GM23338 (cell line): ENCODE measurements around the gene PHACTR1. TPM values are rescaled to one million over a fixed set of nuclear protein-coding genes. Genes with fewer than 3 reads are reported as not detected.

Experiments used
- ATAC-seq: fragments of 200-7000 bp; cut with Tn5 transposase; 3 replicates; pipeline ENCODE4 v1.9.1; 2020
- DNase-seq: peaks from one replicate; pipeline ENCODE4 v3.0.0-alpha.2; 2015; ENCODE audit warnings: low spot score
- H2AFZ ChIP-seq: fragments of 200-600 bp; sonication (generic); 2 replicates; pipeline ENCODE4 v1.8.0; 2016; ENCODE audit warnings: antibody characterized with exemption, mild to moderate bottlenecking, moderate library complexity
- H3F3A ChIP-seq: fragments of 200-600 bp; sonication (generic); replicated peaks from 2 replicates; pipeline ENCODE4 v1.8.0; 2017; ENCODE audit warnings: antibody characterized with exemption, mixed run types, low read depth
- H3K27ac ChIP-seq: fragments of 200-600 bp; sonication (generic); 2 replicates; pipeline ENCODE4 v1.6.1; 2016; ENCODE audit warnings: low read depth
- H3K27me3 ChIP-seq: fragments of 200-600 bp; sonication (generic); 2 replicates; pipeline ENCODE4 v1.8.0; 2016; ENCODE audit warnings: mild to moderate bottlenecking, mixed run types, moderate library complexity; ENCODE audit not compliant: insufficient read depth
- H3K36me3 ChIP-seq: fragments of 200-600 bp; sonication (generic); 2 replicates; pipeline ENCODE4 v1.8.0; 2016; ENCODE audit warnings: mild to moderate bottlenecking; ENCODE audit not compliant: insufficient read depth
- H3K4me1 ChIP-seq: fragments of 200-600 bp; sonication (generic); 2 replicates; pipeline ENCODE4 v1.8.0; 2016; ENCODE audit warnings: mild to moderate bottlenecking, moderate library complexity; ENCODE audit not compliant: insufficient read depth
- H3K4me2 ChIP-seq: fragments of 200-600 bp; sonication (generic); 2 replicates; pipeline ENCODE4 v1.7.1; 2017; ENCODE audit warnings: mixed run types
- H3K4me3 ChIP-seq: fragments of 200-600 bp; sonication (generic); 2 replicates; pipeline ENCODE4 v1.6.1; 2016; ENCODE audit warnings: mixed run types
- H3K79me2 ChIP-seq: fragments of 200-600 bp; sonication (generic); replicated peaks from 2 replicates; pipeline ENCODE4 v1.8.0; 2017; ENCODE audit warnings: mild to moderate bottlenecking; ENCODE audit not compliant: insufficient read depth
- H3K9me2 ChIP-seq: fragments of 200-600 bp; sonication (generic); 2 replicates; pipeline ENCODE4 v1.8.0; 2017; ENCODE audit not compliant: insufficient read depth
- H4K20me1 ChIP-seq: fragments of 200-600 bp; sonication (generic); replicated peaks from 2 replicates; pipeline ENCODE4 v1.8.0; 2017; ENCODE audit warnings: mild to moderate bottlenecking; ENCODE audit not compliant: insufficient read depth
- H3K27ac Mint-ChIP-seq: 2 replicates; pipeline ENCODE4 v1.8.0; 2020; ENCODE audit warnings: inconsistent platforms, mild to moderate bottlenecking, moderate library complexity, mixed read lengths
- H3K27me3 Mint-ChIP-seq: 3 replicates; pipeline ENCODE4 v1.8.0; 2022; ENCODE audit warnings: low read depth, mild to moderate bottlenecking, moderate library complexity, mixed read lengths, inconsistent platforms; ENCODE audit not compliant: insufficient read depth, poor library complexity
- H3K36me3 Mint-ChIP-seq: 3 replicates; pipeline ENCODE4 v1.8.0; 2021; ENCODE audit warnings: low read depth, mild to moderate bottlenecking, inconsistent platforms, moderate library complexity, mixed read lengths
- H3K4me1 Mint-ChIP-seq: 3 replicates; pipeline ENCODE4 v1.8.0; 2020; ENCODE audit warnings: mild to moderate bottlenecking, inconsistent platforms, mixed read lengths
- H3K4me3 Mint-ChIP-seq: 3 replicates; pipeline ENCODE4 v1.8.0; 2021; ENCODE audit warnings: moderate library complexity, mild to moderate bottlenecking, inconsistent platforms, mixed read lengths
- H3K9me3 Mint-ChIP-seq: 3 replicates; pipeline ENCODE4 v1.8.0; 2020; ENCODE audit warnings: moderate library complexity, mild to moderate bottlenecking, inconsistent platforms, mixed read lengths
- CTCF ChIP-seq, 2 experiments: fragments of 200-600 bp in 1 of 2; sonication (generic) in 1 of 2; conservative IDR thresholded peaks; 2 replicates each; pipeline versions ENCODE4 v1.5.1 to v1.6.1; 2016 to 2017; ENCODE audit warnings: antibody characterized with exemption in 2 of 2, low read depth in 2 of 2, mild to moderate bottlenecking in 2 of 2, moderate library complexity in 1 of 2
- EZH2phosphoT487 ChIP-seq: fragments of 200-600 bp; sonication (generic); IDR thresholded peaks from one replicate; pipeline ENCODE4 v1.8.1; 2018; ENCODE audit warnings: antibody characterized with exemption; ENCODE audit not compliant: unreplicated experiment
- JUNB ChIP-seq: IDR thresholded peaks from one replicate; pipeline ENCODE4 v1.6.1; 2016; ENCODE audit warnings: antibody characterized with exemption; ENCODE audit not compliant: unreplicated experiment
- NANOG ChIP-seq: IDR thresholded peaks from 2 replicates; pipeline ENCODE4 v1.6.1; 2016; ENCODE audit warnings: antibody characterized with exemption, borderline replicate concordance
- POLR2AphosphoS5 ChIP-seq: IDR thresholded peaks from 2 replicates; pipeline ENCODE4 v1.6.1; 2016; ENCODE audit warnings: antibody characterized with exemption, low read depth
- STAT1 ChIP-seq: IDR thresholded peaks from one replicate; pipeline ENCODE4 v1.6.1; 2016; ENCODE audit warnings: antibody characterized with exemption; ENCODE audit not compliant: unreplicated experiment
- ZNF114 ChIP-seq: fragments of 250-450 bp; sonication (Bioruptor Pico); IDR thresholded peaks from 2 replicates; pipeline ENCODE4 v1.5.0; 2020; ENCODE audit warnings: mild to moderate bottlenecking, moderate library complexity
- ZNF331 ChIP-seq: fragments of 250-450 bp; sonication (Bioruptor Pico); IDR thresholded peaks from 2 replicates; pipeline ENCODE4 v1.5.0; 2020; ENCODE audit warnings: low read depth, mild to moderate bottlenecking, moderate library complexity
- ZNF462 ChIP-seq: fragments of 250-450 bp; sonication (Bioruptor Pico); IDR thresholded peaks from 2 replicates; pipeline ENCODE4 v1.5.0; 2020; ENCODE audit warnings: mild to moderate bottlenecking, moderate library complexity
- polyA plus RNA-seq: library from polyadenylated mRNA; unstranded; fragments of >200 nt; fragmentation: Nextera tagmentation; extraction: Ambion mirVana; gene quantifications from 2 replicates; pipeline ENCODE4 v1.2.1, GENCODE V29; 2016
- total RNA-seq: library from RNA; depleted of rRNA; stranded (reverse); fragments of >200 nt; shearing (Covaris generic); gene quantifications from 2 replicates; pipeline ENCODE4 v1.2.3, GENCODE V29; 2014
- TF ChIP-seq, protein P1 (sequence below): IDR thresholded peaks from one replicate; pipeline ENCODE4 v1.6.1; 2018; ENCODE audit warnings: antibody characterized with exemption; ENCODE audit not compliant: unreplicated experiment

Gene PHACTR1
- total and polyA plus RNA-seq, 2 experiments from 2014 or later: 5.9 to 19.3 TPM

DNA sequence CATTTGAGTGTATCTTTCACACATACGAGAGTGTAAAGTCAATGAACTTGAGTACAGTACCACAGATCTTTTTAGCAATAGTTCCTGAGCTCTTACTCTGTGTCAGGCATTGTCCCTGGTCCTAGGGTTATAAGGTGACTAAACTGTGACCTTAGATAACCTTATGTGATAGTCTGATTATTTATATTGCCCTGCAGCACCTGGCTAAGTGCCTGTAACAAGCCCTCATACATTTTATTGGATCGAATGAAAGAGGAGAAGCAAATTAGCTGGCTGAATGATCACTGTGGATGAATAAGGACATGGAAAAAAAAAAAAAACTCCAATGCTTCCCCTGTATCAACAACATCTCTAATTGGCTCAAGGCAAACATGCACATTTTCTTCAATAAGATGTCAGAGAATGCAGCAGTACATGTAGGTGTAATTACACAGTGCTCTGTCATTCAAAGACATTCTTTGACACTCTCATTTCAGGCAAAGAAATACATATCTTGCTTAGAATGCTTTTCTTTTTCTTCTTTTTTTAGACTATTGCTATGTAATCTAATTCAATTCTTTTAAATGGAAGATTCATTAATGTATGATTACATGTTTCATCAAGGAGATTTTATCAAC is 153.4 kb downstream of the PHACTR1 start:
- Mint-ChIP-seq H3K4me1 (peaks cover 26% of the 10 kb centered on the region), H3K27ac (no peak overlapping the region), H3K36me3 (no peaks in the 10 kb centered on the region), H3K9me3 (no peaks in the 10 kb centered on the region), H3K27me3 (peaks cover 3% of the 10 kb centered on the region), H3K4me3 (no peak overlapping the region)
- Histone ChIP-seq H3K4me1 (peaks cover 22% of the 10 kb centered on the region), H3K4me3 (no peak overlapping the region), H3K4me2 (no peak overlapping the region), H3K27me3 (no peaks in the 10 kb centered on the region), H3K27ac (no peak overlapping the region), H4K20me1 (no peaks in the 10 kb centered on the region), H2AFZ (no peak overlapping the region), H3K79me2 (no peaks in the 10 kb centered on the region), H3F3A (no peaks in the 10 kb centered on the region), H3K9me2 (no peaks in the 10 kb centered on the region), H3K36me3 (no peaks in the 10 kb centered on the region)
- ATAC-seq (no peak), DNase-seq (no peak)
- TF ChIP-seq ZNF114 (CRISPR knock-in tag) (no peak), JUNB (no peak), POLR2AphosphoS5 (no peak), NANOG (no peak), ZNF331 (CRISPR knock-in tag) (no peak), STAT1 (no peak), EZH2phosphoT487 (no peak)
- TF ChIP-seq, protein P1, sequence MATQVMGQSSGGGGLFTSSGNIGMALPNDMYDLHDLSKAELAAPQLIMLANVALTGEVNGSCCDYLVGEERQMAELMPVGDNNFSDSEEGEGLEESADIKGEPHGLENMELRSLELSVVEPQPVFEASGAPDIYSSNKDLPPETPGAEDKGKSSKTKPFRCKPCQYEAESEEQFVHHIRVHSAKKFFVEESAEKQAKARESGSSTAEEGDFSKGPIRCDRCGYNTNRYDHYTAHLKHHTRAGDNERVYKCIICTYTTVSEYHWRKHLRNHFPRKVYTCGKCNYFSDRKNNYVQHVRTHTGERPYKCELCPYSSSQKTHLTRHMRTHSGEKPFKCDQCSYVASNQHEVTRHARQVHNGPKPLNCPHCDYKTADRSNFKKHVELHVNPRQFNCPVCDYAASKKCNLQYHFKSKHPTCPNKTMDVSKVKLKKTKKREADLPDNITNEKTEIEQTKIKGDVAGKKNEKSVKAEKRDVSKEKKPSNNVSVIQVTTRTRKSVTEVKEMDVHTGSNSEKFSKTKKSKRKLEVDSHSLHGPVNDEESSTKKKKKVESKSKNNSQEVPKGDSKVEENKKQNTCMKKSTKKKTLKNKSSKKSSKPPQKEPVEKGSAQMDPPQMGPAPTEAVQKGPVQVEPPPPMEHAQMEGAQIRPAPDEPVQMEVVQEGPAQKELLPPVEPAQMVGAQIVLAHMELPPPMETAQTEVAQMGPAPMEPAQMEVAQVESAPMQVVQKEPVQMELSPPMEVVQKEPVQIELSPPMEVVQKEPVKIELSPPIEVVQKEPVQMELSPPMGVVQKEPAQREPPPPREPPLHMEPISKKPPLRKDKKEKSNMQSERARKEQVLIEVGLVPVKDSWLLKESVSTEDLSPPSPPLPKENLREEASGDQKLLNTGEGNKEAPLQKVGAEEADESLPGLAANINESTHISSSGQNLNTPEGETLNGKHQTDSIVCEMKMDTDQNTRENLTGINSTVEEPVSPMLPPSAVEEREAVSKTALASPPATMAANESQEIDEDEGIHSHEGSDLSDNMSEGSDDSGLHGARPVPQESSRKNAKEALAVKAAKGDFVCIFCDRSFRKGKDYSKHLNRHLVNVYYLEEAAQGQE: no peak

DNA sequence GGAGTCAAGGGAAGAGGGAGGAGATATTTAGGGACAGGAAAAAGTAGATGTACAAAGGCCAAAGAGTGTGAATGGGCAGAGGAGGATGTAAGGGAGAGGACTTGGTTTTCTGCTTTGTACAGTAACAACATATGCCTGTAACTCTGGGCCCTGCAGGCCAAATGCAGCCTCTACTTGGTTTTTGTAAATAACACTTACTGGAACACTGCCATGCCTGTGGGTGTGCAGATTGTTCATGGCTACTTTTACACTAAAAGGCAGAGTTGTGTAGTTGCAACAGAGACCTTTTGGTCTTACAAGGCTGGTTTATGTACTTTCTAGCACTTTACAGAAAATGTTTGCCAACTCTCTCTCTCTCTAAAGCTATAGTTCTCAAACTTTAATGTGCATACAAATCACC is 157.1 kb downstream of the PHACTR1 start:
- H3K4me3 ChIP-seq: no peak overlapping the region
- Mint-ChIP-seq H3K4me3 (no peak overlapping the region), H3K27me3 (peaks cover 3% of the 10 kb centered on the region), H3K36me3 (no peaks in the 10 kb centered on the region), H3K9me3 (no peaks in the 10 kb centered on the region), H3K4me1 (peaks cover 17% of the 10 kb centered on the region), H3K27ac (no peak overlapping the region)
- H3K36me3 ChIP-seq: no peaks in the 10 kb centered on the region
- H3K9me2 ChIP-seq: no peaks in the 10 kb centered on the region
- DNase-seq: no peak
- no peak for ATAC-seq
- H3K4me1 ChIP-seq: no peaks in the 10 kb centered on the region; the same call in 1 of the 2 replicates
- no peak overlapping the region for H3K27ac ChIP-seq
- no peak overlapping the region for H2AFZ ChIP-seq
- H3K27me3 ChIP-seq: no peaks in the 10 kb centered on the region
- no peaks in the 10 kb centered on the region for H3K79me2 ChIP-seq
- H3F3A ChIP-seq: no peaks in the 10 kb centered on the region
- no peaks in the 10 kb centered on the region; the same call in 1 of the 2 replicates for H4K20me1 ChIP-seq
- H3K4me2 ChIP-seq: no peak overlapping the region
- no peak for TF ChIP-seq ZNF462 (CRISPR knock-in tag)
- no peak for TF ChIP-seq ZNF114 (CRISPR knock-in tag)
- no peak for TF ChIP-seq ZNF331 (CRISPR knock-in tag)
- no peak for TF ChIP-seq EZH2phosphoT487
- TF ChIP-seq CTCF (conservative IDR thresholded peaks at IDR 0.05; ENCODE audit: low read depth in 2 of 2): no peak
